COLO829 (cell line): ENCODE results near the gene CCDC82.
A peak's percentile ranks its signal among the peaks of the same experiment; 100 is the strongest.

Experiments
- DNase-seq: peaks from one replicate; pipeline ENCODE4 v3.0.0; 2012; ENCODE audit warnings: low spot score

Gene CCDC82

GRCh38 chr11:96306933-96307775, 82.6 kb downstream of the CCDC82 start:
- DNase-seq, result peak; percentile 86

- no peak for DNase-seq
These were observed 83.1 kb downstream of the CCDC82 start for GRCh38 chr11:96306600-96306932.

GRCh38 chr11:96306071-96306470, 83.6 kb downstream of the CCDC82 start:
- DNase-seq, result no peak

- no peak for DNase-seq
These were observed 85.7 kb downstream of the CCDC82 start for GRCh38 chr11:96303980-96304379.

DNA sequence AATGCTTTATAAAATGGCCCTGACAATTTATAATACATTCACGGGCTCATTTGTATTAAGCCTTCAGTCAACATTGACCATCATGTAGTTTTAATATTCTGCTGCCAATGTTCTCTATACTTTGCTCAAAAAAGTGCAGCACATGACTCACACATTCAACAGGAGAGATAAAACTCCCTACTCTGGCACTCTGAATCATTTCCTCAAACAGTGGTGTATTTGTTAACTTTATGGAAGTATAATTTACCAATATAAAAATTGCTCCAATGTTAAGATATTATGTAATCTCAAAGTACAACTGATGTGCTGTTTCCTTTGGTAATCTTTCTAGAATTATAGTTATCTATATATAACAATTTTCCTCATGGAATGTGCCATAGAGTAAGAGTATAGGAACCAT, 86.6 kb downstream of the CCDC82 start:
- DNase-seq, result peak; percentile 51
